ENCODE measurements around the gene TDRKH.
"Not testable (repeated sequence)": the region's sequence is repeated elsewhere in the genome, so short reads cannot be mapped to it uniquely, and the experiment has no call there.

Gene TDRKH

DNA sequence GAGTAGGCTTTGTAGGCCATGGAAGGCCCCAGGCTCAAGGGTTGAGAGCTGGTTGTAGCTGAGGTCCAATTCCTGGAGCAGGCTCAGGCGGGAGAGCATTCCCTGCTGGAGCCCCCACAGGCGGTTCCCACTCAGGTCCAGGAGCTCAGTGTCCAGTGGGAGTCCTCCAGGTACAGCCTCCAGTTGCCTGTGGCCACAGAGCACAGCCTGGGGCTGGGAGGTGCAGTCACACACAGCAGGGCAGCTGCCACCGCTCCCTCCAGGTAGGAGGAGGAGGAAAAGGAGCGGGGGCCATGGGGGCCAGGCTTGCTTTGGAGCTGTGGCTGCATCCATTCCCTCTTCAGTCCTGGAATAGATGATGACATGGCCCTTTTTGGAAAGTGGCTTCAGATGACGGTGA lies 12.1 kb upstream of the TDRKH start:
- DNase-seq (ENCODE audit: low read depth in 2 of 2) = no peak

DNA sequence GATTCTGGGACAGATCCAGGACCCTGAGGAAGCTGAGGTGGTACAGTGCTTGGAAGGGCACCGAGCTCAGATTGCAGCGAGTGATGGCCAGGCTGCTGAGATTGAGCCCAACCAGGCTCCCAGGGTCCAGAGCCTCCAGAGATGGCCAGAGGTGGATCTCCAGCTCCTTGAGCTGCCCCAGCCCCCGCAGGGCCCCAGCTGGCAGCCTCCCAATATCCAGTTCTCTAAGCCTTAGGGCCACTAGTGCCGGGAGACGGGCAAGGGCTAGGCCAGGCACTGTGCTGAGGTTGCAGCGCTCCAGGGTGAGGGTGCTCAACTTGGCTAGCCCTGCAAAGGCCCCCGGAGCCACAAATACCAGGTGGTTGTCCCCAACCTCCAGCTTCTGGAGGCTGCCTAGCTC lies 11.5 kb upstream of the TDRKH start:
- DNase-seq (ENCODE audit: low read depth in 2 of 2) = no peak

DNA sequence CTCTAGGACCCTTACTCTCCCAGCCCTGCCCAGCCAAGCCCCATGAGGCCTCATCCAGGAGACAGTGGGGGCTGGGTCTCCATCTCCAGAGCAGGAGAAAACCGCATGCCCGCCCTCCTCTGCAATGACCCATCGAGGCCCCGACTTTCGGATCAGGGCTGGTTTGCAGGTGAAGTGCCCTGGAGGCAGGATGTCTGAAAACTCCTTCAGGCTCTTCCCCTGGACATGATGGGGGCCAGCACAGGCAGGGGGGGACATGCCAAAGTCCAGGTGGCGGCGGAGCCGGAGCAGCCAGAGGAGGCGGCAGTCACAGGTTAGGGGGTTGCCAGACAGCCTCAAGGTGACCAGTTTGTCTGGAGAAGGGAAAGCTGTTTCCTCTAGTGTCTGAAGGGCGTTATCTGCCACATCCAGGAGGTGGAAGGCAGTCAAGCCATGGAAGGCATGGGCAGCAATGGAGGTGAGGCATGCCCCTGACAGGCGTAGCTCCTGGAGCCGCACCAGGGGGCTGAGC lies 11.1 kb upstream of the TDRKH start:
- no peak for DNase-seq (ENCODE audit: low read depth in 2 of 2)

DNA sequence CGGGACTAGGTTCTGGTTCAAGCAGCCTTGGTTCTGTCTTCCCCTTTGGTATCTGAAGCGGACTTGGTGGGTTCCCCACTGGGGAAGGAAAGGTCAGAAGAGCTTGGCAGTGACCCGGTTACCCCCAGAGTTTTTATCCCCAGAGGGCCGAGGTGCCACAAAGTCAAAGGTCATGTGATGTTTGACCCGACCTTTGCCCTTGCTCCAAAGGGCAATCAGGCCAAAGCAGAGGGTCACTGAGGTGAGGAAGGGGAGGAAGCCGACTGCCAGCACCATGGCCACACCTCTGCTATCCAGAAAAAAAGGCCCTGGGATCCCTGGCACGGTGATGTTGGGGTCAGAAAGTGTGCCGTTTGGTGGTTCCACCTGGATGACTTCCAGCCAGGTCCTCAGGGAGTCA lies 10.5 kb upstream of the TDRKH start:
- no peak for DNase-seq (ENCODE audit: low read depth in 2 of 2)

DNA sequence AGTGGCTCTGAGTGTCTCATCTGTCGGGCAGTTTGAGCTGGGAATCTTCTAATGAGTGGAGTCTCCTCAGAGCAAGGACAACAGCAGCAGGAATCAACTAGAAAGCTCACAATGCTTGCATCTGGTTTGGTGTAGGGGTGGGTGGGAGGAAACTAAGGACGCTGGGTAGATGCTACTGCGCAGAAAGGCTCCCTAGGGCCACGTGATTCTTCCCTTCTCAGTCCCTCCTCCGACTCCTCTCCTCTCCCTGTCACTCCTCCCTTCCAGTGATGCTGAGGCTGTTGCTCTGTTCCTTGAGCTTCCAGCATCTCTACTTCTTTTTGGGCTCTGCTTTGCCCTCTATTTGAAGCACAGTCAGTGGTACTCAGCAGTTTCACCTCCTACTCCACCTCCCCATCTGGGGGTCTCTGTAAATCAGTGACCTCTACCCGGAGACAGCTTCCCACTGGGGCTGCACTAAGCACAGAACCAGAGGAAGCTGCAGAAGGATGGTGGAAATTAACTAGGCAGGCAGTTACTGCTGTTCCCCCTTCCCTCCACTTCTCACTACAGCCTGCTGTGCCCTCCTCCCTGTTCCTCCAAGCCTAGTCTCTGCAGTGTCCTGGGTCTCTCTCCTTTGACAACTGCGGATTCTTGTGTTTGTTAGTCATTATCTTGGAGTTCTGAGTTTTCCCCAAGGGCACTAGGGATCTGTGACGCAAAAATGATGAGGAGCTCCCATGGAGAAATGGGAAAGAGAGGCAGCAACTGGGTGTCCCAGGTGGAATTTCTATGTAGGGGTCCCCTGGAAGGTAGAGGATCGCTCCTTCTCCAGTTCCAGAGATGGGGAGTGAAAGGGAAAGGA lies 9.1 kb upstream of the TDRKH start:
- DNase-seq (ENCODE audit: low read depth in 2 of 2) = no peak

DNA sequence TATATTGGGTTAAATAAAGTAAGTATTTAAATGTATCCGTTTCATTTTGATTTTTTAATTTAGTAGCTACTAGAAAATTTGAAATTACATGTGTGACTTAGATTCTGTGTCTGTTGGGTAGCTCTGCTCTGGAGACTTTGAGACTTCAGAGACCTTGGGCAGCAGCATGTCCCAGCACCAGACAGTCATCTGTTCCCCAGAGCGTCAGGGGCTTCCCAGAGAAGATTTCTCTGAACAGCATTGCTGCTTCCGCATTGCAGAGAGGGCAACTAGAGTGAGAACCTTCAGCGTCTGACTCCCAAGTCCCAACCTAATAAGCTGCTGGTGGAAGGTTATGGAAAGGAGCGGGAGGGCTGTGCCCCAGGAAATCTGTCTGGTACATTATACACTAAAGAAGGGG lies 8.3 kb upstream of the TDRKH start:
- no peak for DNase-seq (ENCODE audit: low read depth in 2 of 2)

DNA sequence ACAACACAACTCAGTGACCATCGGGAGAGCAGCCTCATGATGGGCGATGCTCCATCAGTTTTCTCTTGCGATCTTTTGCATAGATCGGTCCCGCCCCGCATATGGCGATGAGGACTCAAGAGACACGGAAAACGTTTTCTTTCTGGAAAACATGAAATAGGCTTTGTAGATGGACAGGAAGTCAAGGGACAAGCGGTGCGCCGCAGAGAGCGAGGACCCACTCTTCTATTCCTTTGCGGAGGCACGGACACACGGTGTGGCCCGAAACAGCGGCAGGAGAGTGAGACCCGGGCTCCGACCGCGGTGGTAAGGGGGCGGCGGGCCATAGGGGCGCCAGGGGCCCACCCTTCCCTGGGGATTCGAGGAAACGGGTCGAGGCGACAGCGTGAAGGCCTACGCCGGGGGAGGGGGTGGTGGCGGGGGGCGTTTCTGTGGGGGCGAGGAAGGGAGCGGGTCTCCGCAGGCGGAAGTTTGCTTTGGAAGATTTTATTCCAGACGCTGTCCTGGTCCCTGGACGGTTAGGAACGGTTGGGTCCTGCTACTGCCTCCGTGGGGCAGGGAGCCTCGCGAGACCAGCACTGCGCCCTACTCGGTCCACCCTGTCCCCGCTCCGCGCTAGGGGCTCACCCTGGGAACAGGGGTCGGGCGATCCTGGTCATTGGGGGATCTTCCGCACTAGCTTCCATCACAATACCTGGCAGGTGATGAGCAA lies 796 bp upstream of the TDRKH start:
- no peak for DNase-seq (ENCODE audit: low read depth in 2 of 2)

DNA sequence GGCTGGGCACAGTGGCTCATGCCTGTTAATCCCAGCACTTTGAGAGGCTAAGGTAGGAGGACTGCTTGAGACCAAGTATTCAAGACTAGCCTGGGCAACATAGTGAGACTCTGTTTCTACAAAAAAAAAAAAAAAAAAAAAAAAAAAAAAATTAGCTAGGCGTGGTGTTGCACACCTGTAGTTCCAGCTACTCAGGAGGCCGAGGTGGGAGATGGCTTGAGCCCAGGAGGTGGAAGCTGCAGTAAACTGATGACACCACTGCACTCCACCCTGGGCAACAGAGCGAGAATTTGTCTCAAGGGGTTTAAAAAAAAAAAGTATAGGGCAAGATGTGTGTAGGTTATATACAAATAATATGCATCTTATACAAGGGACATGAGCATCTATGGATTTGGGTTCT lies 2.6 kb downstream of the TDRKH start:
- DNase-seq (ENCODE audit: low read depth in 2 of 2) = no peak

DNA sequence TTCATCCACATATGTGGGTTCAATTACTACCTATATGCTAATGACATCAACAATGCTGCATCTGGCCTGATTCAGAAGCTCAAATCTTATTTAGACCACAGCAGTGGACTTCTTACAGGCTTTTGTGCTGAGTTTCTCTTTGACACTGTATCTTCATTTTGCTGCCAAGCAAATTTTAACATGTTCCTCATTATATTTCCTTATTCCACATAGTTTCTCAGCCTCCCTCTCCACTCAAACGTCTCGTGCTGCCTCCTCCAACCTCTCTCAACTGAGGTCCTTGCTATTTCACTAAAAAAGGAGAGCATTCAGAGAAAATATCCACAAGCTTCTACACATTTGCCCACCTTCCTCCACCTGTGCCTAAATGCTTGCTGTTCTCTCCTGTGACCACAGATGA lies 6.5 kb downstream of the TDRKH start:
- DNase-seq (ENCODE audit: low read depth in 2 of 2) = no peak

DNA sequence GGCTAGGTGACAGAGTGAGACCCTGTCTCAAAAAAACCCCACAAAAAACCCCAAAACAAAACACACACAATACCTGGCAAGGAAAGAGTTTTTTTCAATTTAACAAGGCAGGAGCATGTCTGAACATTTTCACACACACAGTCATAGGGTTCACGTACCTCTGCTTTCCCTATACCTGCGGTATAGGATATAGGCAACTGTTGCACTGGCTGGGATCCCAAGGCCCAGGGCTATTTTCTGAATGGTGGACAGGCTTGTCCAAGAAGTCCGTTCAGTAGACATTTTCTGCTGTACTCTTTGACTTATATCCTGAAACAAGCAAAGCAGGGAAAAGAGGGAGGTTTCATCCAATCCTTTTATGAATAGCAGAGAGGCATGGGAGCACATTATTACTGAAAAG lies 7.6 kb downstream of the TDRKH start:
- no peak for DNase-seq (ENCODE audit: low read depth in 2 of 2)

DNA sequence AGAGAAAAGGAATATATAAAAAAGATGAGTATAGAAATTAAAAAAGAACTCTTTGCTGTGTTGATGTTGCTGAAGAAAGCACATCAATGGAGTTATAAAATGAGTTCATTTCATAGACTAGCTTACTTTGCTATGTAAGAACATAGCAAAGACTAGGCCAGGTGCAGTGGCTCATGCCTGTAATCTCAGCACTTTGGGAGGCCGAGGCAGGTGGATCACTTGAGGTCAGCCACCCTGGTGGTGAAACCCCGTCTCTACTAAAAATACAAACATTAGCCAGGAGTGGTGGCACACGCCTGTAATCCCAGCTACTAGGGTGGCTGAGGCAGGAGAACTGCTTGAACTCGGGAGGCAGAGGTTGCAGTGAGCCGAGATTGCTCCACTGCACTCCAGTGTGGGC lies 8.3 kb downstream of the TDRKH start:
- DNase-seq (ENCODE audit: low read depth in 2 of 2) = not testable (repeated sequence)

DNA sequence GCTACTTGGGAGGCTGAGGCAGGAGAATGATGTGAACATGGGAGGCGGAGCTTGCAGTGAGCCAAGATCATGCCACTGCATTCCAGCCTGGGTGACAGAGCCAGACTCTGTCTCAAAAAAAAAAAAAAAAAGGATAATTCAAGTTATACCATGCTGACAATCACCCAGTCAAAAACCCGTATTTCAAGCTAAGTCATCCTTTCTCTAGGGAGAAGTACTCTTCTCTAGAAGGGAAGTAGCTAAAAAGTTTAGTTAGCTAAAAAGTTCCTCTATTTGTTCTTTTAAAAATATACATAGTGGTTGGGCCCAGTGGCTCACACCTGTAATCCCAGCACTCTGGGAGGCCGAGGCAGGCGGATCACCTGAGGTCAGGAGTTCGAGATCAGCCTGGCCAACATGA lies 9.6 kb downstream of the TDRKH start:
- not testable (repeated sequence) for DNase-seq (ENCODE audit: low read depth in 2 of 2)

DNA sequence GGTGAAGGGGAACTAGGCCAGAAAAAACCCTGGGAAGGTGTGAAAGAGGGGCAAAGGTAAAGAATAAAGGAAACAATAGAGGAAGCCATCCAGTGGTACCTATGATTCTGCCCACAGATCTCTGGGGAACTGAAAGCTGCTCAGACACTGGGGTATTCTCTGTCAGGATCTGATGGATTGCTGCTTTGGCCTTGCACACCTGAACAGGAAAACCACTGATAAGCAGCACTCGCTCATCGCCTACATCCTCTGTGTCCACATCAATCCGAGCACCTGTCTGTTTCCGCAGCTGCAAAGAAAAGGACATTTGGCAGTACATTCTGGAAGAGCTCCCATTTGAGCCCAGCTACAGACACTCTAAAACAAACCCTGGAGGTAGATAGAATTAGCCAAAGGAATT lies 10.4 kb downstream of the TDRKH start:
- DNase-seq (ENCODE audit: low read depth in 2 of 2) = no peak

DNA sequence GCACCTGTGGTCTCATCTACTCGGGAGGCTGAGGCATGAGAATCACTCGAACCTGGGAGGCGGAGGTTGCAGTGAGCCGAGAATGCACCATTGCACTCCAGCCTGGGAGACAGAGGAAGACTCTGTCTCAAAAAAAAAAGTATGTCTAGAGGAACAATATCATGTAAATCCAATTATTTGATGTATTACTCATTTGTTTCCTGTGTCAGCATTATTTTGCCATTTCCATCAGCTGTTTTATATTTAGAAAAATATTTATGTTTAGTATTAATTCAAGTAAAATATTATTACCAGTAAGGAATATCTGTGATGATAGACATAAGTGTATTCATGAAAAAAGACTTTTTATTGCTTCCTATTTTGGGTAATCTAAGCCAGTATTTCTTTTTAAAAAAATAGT lies 13.0 kb downstream of the TDRKH start:
- no peak for DNase-seq (ENCODE audit: low read depth in 2 of 2)

DNA sequence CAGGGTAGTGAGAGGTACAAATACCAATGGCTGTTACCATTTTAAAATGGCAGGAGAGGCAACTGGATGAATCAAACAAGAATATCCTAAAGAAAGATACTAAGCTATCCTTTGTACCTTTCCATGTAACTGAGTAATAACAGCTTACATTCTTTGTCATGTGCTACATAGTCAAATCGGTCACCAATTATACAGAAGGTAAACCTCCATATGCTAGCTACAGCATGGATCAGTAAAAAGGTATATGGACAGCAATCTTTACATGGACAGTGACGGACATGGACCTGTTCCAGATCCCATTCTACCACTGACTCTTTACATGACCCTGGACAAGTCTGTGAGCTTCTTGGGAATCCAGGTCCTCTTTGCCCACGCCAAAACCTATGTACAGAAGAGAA lies 13.6 kb downstream of the TDRKH start:
- DNase-seq (ENCODE audit: low read depth in 2 of 2) = no peak

DNA sequence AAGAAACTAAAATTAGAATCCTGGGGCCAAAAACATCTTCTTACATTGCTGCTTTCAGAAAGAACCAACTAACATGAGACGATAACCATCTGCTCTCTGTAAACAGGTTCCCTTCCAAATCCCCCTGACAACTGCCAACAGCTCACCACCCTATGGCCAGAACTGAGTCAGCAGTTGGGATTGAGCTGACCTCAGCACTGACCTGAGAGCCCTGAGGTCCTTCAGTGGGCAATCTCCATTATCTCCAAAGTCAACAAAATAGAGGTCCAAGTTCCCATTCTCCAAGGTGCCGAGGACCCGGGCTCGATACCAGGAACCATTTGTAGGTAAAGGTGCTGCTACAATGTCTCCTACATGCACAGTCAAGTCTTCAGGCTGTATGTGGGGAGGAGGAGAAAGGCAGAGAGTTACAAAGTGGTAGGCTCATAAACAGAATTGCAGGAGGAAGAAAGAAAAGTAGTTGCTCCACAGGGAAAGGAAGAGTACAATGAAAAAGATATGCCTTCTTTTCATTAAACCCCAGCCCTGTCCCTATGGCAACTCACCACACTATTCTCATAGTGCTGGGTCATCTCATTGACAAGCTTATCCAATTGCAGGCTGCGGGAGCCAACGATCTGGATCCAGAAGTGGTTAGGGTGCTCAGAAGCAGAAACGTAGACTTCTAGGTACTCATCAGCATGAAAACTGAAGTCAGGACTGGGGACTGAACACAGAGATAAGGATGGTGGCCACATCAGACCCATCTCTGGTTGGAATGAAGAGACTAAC lies 14.2 kb downstream of the TDRKH start:
- no peak for DNase-seq (ENCODE audit: low read depth in 2 of 2)

DNA sequence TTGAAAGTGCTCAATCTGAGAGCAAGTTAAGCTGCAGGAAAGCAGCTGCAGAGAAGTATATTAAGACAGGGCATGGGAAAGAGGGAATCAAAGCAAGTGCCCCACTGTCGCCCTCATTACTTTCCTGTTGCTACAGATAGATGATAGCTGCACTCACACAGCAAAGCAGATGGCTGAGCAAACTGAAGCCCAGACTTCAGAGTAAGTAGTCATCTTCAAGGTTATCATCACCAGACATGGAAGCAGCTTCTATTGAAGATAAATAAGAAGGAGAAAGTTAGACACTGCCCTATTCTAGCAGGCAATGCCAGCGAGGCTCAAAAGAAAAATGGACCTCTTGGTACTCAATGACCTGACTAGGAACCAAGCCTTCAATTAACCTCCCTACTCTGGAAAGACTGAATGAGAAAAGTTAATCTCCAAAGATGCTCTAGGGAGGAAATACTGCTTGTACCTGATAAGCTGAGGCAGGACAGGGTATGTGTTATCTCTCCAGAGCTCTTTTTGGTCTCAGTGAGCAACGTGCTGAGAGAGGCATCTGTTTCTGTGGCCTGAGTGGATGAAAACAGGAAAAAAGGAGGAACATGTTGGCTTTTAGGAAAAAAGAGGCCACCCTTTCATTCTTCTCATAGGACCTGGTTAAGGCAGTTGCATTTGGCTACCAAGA lies 15.9 kb downstream of the TDRKH start:
- no peak for DNase-seq (ENCODE audit: low read depth in 2 of 2)

DNA sequence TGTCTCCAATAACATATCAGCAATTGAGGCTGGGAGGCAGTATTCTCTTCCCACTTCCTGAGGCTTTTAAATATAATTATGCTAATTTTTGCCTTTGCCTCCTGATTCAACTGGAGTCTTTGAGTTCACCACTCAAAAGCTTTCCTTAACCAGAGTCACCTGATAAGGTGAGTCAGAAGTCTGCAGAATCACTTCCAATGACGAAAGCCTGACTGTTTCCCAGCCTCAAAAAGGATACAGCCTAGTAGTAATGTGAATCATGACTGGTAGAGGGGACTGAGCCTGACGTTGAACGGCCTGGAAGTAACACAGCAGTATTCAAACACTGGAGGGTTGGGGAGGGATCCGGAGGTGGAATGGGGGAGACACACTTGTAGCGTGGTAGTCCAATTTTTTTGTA lies 16.6 kb downstream of the TDRKH start:
- no peak for DNase-seq (ENCODE audit: low read depth in 2 of 2)

DNA sequence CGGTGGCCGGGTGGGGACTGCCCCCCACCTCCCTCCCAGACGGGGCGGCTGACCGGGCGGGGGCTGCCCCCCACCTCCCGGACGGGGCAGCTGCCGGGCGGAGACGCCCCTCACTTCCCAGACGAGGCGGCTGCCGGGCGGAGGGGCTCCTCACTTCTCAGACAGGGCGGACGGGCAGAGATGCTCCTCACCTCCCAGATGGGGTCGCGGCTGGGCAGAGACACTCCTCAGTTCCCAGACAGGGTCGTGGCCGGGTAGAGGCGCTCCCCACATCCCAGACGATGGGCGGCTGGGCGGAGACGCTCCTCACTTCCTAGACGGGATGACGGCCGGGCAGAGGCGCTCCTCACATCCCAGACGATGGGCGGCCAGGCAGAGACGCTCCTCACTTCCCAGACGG lies 21.0 kb downstream of the TDRKH start:
- DNase-seq (ENCODE audit: low read depth in 2 of 2) = not testable (repeated sequence)

DNA sequence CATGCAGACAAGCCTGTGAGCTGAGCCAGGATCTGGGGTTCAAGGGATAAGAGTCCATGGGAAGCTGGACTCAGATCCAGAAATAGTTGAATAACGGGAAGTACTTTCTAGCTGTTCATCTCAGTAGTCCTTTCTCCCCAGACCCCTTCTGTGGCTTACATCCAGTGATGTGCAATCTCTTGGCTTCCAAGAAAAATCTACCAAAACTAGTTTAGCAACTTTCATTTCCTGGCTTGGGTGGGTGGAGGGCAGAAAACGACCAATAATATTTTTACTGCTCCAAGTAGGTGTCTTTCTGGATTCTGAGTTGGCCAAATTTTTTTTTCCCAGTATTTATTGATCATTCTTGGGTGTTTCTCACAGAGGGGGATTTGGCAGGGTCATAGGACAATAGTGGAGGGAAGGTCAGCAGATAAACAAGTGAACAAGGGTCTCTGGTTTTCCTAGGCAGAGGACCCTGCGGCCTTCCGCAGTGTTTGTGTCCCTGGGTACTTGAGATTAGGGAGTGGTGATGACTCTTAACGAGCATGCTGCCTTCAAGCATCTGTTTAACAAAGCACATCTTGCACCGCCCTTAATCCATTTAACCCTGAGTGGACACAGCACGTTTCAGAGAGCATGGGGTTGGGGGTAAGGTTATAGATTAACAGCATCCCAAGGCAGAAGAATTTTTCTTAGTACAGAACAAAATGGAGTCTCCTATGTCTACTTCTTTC lies 21.8 kb downstream of the TDRKH start:
- not testable (repeated sequence) for DNase-seq (ENCODE audit: low read depth in 2 of 2)

DNA sequence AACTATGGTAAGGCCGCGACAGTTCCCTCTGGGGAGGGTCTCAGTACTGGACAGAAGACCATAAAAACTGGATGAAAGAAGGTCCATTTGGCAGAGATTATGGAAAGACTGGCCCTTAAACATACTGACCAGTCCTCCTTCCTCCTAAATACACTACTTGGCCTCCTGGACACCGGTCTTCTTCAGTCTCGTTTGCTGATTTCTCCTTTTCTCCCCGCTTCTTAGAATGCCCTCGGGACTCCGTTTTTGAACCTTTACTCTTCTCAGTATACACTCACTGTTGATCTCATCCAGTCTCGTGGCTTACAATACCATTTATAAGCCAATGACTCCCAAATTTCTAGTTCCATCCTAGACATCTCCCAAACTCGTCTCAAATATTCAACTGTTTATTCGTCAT lies 26.3 kb downstream of the TDRKH start:
- DNase-seq (ENCODE audit: low read depth in 2 of 2) = no peak
